GM18868 (cell line): ENCODE measurements around the gene FKBP14.

ENCODE experiments used
- ATAC-seq: cut with Tn5 transposase; IDR thresholded peaks from one replicate; pipeline ENCODE4 v1.9.1; 2021; ENCODE audit warnings: mild to moderate bottlenecking, moderate library complexity; ENCODE audit not compliant: unreplicated experiment

Gene FKBP14

GRCh38 chr7:29993140-29993539, 33.4 kb downstream of the FKBP14 start:
- ATAC-seq: no peak

GRCh38 chr7:29991937-29992336, 34.6 kb downstream of the FKBP14 start:
- ATAC-seq: no peak

- no peak for ATAC-seq
Measured at GRCh38 chr7:29990931-29991330, 35.6 kb downstream of the FKBP14 start.

- peak; percentile 37 for ATAC-seq
Measured at GRCh38 chr7:29989257-29989995, 37.1 kb downstream of the FKBP14 start, which contains the start of gene SCRN1. TSS of gene SCRN1 (minus strand) at chr7:29989801. CDS start at chr7:29969067, 20,734 bp downstream.

- peak; percentile 27 for ATAC-seq
Measured at GRCh38 chr7:29988424-29989256, 37.9 kb downstream of the FKBP14 start.

- no peak for ATAC-seq
Measured at GRCh38 chr7:29987811-29988317, 38.6 kb downstream of the FKBP14 start.

- ATAC-seq: no peak
Measured at GRCh38 chr7:29987083-29987482, 39.4 kb downstream of the FKBP14 start.

- ATAC-seq: no peak
Measured at GRCh38 chr7:29980151-29980550, 46.4 kb downstream of the FKBP14 start.

- no peak for ATAC-seq
Measured at GRCh38 chr7:29977886-29978651, 48.4 kb downstream of the FKBP14 start.

GRCh38 chr7:29976673-29977415, 49.7 kb downstream of the FKBP14 start:
- ATAC-seq: no peak

- ATAC-seq: no peak
Measured at GRCh38 chr7:29976266-29976665, 50.2 kb downstream of the FKBP14 start.

- ATAC-seq: no peak
Measured at GRCh38 chr7:29975561-29975960, 50.9 kb downstream of the FKBP14 start.

- ATAC-seq: no peak
Measured at GRCh38 chr7:29974286-29974685, 52.2 kb downstream of the FKBP14 start.

GRCh38 chr7:29972315-29972669, 54.2 kb downstream of the FKBP14 start:
- no peak for ATAC-seq

- no peak for ATAC-seq
Measured at GRCh38 chr7:29971566-29972314, 54.8 kb downstream of the FKBP14 start.

- ATAC-seq: no peak
Measured at GRCh38 chr7:29970158-29970557, 56.3 kb downstream of the FKBP14 start.

GRCh38 chr7:29969738-29970137, 56.8 kb downstream of the FKBP14 start:
- ATAC-seq: no peak

- no peak for ATAC-seq
Measured at GRCh38 chr7:29968683-29969395, 57.7 kb downstream of the FKBP14 start.

GRCh38 chr7:29965030-29965429, 61.5 kb downstream of the FKBP14 start:
- ATAC-seq: no peak
